GM19324 (cell line): Measurements from ENCODE around the gene MEF2C.
"Not testable (repeated sequence)": the region's sequence is repeated elsewhere in the genome, so short reads cannot be mapped to it uniquely, and the experiment has no call there.

ENCODE experiments used
- ATAC-seq: cut with Tn5 transposase; IDR thresholded peaks from one replicate; pipeline ENCODE4 v1.9.1; 2021; ENCODE audit warnings: mild to moderate bottlenecking, moderate library complexity; ENCODE audit not compliant: unreplicated experiment, low FRiP score

MEF2C gene

GRCh38 chr5:88868468-88869068, 14.4 kb downstream of the MEF2C start:
- no peak for ATAC-seq

DNA sequence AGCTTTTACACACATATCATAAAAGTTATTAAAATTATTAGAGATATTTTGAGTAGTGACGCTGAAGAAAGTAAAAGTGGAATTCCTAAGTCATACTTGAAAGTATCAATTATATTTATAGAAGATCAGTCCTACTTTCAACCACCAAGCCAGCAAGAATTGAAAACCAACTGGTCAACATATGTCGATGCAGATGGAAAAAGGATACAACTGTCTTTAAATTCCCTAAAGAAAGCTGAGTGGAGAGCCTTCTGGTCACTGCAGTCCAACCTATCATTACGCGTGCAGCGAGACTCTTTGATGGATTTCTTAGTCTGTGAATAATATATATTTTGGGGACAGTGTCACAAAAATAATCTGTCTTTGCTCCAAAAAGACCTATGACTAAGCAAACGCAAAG, 15.3 kb downstream of the MEF2C start:
- no peak for ATAC-seq

GRCh38 chr5:88863523-88863922, 19.5 kb downstream of the MEF2C start:
- ATAC-seq, result no peak

GRCh38 chr5:88862547-88863175, 20.3 kb downstream of the MEF2C start:
- ATAC-seq, result no peak

GRCh38 chr5:88861231-88861630, 21.8 kb downstream of the MEF2C start:
- ATAC-seq, result no peak

- ATAC-seq, result no peak
These were observed 22.5 kb downstream of the MEF2C start for GRCh38 chr5:88860501-88860900.

DNA sequence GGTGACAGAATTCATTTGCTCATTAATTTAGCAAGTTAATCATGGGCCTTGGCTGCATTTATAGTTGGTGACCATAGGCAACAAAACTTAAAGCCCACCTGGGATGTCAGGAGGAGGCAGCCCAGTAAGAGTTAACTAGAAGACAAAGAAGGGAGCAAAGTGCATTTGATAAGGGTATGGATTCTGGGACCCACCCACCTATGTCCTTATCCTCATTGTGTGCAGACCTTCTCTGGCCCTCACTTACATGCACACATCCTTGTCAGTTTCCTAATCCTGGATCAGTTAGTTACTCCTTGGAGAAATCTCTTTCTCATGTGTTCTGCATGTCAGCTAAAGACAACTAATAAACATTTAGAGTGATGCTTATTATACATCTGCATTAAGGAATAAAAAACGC, 24.6 kb downstream of the MEF2C start:
- no peak for ATAC-seq

DNA sequence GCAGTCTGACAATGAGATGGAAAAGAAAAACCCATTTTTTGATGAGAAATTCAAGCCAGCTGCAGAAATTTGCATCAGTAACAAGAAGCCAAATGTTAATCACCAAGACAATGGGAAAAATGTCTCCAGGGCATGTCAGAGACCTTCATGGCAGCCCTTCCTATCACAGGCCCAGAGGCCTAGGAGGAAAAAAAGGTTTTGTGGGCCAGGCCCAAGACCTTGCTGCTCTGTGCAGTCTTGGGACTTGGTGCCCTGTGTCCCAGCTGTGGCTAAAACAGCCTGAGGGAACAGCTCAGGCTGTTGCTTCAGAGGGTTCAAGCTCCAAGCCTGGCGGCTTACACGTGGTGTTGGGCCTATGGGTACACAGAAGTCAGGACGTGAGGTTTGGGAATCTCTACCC, 26.6 kb downstream of the MEF2C start:
- ATAC-seq, result not testable (repeated sequence)

DNA sequence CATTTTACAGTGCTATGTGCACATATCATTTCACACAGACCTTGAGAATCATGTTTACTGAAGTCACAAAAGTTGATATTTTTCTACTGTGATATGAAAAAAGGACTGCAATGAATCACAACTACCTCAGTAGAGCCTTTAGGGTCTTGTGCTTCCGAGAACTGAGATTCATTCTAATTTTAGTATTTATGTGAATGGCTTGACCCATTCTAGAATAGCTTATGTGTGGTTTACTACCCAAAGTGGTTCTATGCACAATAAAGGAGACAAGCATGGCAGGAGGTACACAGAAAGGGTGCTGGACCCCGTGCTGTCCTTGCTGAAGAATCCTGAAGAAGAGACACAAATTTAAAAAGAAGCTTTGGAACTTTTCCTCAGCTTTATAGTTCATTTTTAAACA, 28.2 kb downstream of the MEF2C start:
- no peak for ATAC-seq

- no peak for ATAC-seq
These were observed 35.6 kb downstream of the MEF2C start for GRCh38 chr5:88847420-88847819.

DNA sequence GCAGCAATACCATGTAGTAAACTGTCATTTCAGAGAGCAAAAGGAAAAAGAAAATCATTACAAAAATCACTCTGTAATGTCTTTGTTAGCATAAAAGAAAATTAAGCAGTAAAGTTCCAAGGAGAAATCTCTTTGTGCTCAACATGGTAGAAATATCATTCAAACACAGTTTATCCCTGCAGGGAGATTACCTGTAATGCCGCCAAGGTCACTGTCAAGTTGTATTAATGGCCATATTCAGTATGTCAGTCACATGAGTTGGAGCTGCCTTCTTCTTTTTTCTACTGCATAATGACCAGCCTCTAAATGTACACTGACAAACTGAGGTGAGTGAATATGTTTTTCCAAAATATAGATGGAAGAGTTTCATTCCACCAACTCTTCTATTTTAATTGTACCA, 36.5 kb downstream of the MEF2C start:
- ATAC-seq, result no peak

- no peak for ATAC-seq
These were observed 37.8 kb downstream of the MEF2C start for GRCh38 chr5:88845081-88845697.

- ATAC-seq, result no peak
These were observed 40.2 kb downstream of the MEF2C start for GRCh38 chr5:88842784-88843183.

GRCh38 chr5:88841212-88841611, 41.8 kb downstream of the MEF2C start:
- ATAC-seq, result no peak

GRCh38 chr5:88840495-88840894, 42.5 kb downstream of the MEF2C start:
- ATAC-seq, result no peak

- no peak for ATAC-seq
These were observed 43.7 kb downstream of the MEF2C start for GRCh38 chr5:88839238-88839637.

DNA sequence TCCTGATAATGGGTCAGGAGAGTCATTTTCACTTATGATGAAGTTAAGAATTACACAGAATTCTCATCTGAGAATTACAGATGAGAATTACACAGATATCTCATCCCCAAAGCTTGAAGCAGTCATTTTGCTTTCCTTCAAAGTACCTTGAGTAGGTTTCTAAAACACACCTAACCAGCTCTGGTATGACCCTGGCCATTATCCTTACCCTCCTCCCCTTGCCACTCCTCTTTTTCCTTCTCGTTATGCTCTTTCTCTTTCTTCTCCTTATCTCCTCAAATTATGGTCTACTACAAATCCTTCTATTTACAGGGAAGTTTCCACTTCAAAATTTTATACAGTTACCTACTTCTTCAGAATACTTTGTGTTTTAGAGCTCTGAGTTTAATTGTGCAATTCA, 44.5 kb downstream of the MEF2C start:
- no peak for ATAC-seq

GRCh38 chr5:88837817-88838216, 45.2 kb downstream of the MEF2C start:
- no peak for ATAC-seq

GRCh38 chr5:88837222-88837621, 45.8 kb downstream of the MEF2C start:
- ATAC-seq, result no peak

DNA sequence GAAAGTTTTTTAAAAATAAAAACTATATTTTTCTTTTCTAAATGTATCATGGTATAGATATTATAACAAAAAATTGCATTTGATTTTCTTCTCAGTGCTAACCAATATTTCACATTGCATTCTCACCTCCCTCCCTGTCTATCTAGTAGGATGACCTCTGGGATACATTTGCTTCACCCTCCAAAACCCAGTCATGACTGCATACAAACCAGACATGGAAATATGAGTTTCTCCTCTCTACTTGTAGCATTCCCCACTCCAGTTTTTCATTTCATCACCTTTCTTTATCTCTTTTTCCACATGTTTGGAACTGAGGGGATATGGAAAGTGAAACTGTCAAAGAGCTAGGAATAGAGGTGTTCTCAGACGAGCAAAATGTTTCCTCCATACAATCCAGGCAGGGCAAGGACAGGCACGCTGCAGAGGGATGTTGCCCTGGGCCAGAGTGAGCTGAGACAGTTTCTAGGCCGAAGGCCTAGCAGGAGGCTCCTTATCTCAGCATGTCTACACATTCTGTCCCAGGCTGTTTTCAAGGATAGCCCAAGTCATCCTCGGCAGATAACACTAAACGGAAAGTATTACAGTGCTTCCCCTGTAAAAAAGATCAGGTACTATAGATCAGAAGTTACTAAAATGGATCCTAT, 46.7 kb downstream of the MEF2C start:
- no peak for ATAC-seq

GRCh38 chr5:88834499-88834898, 48.5 kb downstream of the MEF2C start:
- ATAC-seq, result no peak

DNA sequence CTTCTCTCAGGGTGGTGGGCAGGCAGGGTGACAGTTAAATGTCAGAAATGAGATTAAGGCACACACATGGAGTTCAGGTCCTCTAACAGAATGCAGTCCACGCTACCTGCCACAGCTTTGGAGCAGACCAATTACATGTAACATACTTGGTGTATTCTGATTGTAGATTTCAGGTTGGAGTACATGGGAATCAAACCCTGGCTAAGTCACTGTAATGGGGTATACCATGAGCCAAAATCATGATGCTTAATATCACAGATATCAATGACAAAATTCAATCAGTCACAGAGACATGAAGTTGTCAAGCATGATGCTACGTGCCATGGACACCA, 48.9 kb downstream of the MEF2C start:
- ATAC-seq, result no peak
